HT-29 (cell line): Measurements from ENCODE around the gene RPS6KA3. TPM values are rescaled to one million over a fixed set of nuclear protein-coding genes. Genes with fewer than 3 reads are reported as not detected.

ENCODE experiments used
- DNase-seq: peaks from one replicate; pipeline ENCODE4 v3.0.0-alpha.2; 2015; ENCODE audit warnings: low spot score
- total RNA-seq: library from RNA; depleted of rRNA; stranded (reverse); fragments of >200 nt; shearing (Covaris generic); gene quantifications from 2 replicates; pipeline ENCODE4 v1.2.3, GENCODE V29; 2014; rRNA removed

Gene RPS6KA3
- total RNA-seq = 16.0 and 18.0 TPM in 2 replicates

DNA sequence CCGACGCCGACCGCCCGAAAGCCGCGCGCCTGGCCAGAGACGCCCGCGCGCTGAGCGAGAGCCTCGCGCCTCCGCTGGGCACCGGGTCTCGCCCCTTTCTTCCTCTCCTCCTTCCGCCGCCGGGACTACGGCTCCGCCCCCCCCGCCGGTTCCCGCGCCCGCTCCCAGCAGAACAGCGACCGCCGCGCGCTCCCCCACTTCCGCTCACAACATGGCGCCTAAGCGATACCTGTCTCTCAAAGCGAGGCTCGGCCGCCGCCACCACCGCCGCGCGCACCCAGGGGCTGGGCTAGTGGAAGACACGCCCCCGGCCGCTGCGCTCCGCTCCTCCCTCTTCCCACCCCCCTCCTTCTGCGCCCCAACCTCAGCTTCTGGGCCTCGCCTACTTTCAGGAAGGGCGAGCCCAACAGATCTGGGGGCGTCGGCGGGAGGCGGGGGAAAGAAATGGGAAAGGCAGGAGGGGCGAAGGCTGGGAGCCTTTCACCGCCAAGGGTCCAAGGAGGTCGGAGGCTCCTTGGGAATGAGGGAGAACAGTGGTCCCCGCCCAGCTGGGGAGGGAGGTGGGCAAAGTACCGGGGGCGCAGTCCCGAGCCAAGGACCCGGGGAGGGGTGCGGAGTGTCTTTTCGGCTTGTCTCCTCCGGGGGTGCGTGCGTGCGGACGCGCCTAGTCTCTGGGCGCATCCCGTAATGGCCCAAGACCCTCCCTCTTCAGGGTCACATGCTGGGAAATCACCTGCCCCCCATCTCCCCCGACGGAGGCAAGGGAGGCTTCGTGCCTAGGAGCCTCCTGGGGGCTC is at the start of gene RPS6KA3:
TSS of gene RPS6KA3 (minus strand) at position 100 of the 797 bp plus-strand sequence. CDS start 277 bp downstream, outside the sequence.
- DNase-seq = peak; percentile 84

DNA sequence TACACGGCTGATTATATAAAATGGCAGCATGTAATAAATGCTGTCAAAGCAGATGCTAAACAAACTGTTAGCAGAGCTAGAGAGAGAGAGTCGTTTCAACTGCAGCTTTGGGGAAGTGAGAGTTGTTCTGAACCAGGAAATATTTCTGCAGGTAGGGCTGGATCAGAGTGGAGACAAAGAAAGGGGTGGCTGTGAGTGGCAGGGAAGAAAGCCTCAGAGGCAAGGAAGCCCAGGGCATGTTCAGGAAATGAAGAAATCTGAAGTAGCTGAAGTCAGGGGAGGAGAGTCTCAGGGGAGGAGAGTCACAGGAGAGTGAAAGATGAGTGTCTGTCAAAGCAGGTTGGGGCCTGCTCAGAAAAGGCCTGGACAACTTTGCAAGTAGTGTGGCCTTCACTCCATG is 48.4 kb upstream of the RPS6KA3 start:
- DNase-seq = no peak

DNA sequence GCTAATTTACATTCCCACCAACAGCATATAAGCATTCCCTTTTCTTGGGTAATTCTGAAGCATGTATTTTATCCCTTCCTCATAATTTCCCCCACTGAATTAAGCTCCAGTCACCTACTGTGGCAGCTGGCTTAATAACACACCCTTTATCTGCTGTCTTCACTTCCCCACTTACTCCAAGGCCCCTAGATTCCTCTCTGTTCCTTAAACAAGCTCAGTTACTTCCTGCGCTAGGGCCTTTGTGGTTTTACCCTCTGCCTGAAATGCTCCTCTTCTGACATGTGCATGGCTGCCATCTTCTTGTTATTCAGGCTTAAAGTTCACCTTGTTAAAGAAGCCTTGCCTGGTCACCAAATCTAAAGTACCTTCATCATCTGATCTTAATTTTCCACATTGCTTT is 47.2 kb upstream of the RPS6KA3 start:
- no peak for DNase-seq

DNA sequence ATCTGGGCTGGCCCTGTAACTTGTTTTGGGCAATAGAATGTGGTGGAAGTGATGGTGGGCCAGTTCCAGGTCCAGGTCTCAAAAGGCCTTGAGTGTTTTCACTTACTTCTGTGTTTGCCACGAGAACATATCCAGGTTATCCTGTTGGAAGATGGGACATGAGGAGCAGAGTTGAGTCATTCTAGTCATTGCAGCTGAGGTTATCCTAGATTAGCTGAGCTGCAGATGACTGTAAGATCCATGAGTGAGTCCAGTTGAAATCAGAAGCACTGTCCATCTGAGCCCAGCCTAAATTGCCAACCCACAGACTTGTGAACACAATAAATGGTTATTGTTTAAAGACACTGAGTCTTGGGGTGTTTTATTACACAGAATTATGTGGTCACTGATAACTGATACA is 45.3 kb upstream of the RPS6KA3 start:
- no peak for DNase-seq

DNA sequence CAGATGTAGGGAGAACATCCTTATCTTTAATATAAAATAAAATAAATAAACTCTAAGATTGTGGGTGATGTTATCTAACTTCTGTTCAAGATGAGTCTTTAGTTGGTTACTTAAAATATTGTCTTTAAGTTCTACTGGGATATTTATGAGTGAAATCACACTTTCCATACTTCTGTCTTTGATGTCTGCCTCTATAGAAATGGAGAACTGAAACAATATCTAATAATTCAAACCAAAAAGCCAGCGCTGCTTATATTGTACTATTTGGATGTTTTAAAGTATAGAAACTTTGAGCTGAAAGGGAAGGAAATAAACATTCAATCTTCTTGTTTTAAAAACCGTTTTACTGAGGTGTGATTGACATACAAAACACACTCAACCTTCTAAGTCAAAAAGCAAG is 44.8 kb upstream of the RPS6KA3 start:
- DNase-seq = no peak

DNA sequence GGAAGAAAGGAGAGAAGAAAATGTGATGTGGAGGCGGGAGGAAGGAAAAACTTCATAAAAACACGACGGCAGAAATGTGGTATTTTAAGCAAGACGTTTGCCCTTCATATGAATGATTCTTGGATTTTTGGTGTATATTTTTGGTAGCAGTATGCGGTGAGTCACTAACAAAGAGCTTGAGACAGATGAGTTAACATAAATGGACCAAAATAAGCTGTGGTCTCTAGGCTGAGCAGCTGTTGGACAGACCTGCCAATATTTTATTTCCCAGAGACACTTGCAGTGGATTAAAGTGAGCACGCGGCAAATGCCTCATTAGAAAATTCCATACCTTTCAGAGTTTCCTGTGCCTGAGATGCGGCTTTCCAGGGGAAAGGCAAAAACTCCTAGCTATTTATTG is 43.1 kb upstream of the RPS6KA3 start:
- DNase-seq = no peak

DNA sequence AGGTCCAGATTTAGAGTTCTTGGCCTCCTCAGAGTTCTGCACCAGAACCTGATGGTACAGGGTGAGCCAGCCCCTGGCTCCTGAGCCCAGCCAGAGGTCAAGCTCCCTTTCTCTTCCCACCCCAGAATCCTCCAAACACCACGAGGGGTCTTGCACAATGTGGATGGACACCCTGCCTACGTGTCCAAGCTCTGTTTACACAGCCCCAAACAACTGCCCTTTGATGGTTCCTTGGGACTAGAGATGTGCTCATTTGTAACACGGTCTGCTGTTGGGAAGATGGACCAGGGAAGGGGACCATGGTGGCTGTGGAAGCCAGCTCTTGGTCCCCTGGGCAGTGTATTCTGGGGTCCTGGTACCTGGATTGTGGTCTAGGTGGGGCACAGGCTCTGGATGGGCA is 40.0 kb upstream of the RPS6KA3 start:
- no peak for DNase-seq

DNA sequence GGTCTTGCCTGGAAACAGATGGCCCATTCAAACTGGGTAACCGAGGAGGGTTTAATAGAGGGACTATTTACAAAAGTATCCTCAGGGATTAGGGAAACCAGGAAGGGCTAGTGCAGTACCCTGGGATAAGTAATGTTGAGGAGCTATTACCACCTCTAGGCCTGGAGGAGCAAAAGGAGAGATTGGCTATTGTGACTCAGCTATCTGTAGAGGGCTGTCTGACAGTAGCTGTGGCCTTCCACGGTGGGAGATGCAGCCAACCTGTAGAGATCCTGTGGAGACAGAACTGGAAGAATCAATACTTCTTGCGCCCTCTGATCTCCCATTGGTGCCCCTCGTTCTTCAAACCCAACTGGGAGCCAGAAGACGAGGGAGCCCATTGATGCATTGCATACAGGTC is 34.1 kb upstream of the RPS6KA3 start:
- no peak for DNase-seq

DNA sequence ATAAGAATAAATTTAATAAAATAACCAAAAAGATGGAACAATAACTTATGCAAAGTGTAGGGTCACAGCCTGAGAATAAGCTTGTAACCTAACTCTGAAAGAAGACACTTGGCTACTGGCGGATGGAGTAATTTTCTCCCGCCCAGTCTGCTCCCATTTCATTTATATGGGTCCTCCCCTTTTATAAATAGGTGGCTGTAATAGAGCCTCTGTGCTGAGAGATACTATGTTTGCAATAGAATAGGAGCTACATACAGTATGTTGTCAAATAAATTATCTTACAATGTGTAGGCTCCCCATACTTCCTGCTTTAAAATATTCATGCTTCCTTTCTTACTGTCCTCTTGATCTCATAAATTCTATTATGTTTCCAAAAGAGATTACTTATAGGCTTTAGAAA is 28.2 kb upstream of the RPS6KA3 start:
- DNase-seq = no peak

DNA sequence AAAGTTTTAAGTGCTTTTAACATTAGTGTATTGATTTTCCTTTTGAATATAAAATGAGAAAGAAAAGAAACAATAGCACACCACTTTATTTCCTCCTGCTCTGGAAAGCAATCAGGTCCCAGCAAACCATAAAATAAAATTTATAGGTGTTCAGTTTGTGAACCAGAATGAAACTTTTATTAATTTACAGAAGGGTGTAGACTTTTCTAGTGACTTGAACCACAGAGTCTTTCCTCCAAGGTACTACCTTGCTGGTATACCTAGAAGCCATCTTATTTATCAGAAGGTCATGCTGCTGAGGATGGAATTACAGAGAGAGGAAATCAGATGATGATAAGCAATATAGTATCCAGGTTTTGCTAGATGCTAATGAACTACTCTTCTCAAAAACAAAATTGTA is 27.6 kb upstream of the RPS6KA3 start:
- DNase-seq = no peak

DNA sequence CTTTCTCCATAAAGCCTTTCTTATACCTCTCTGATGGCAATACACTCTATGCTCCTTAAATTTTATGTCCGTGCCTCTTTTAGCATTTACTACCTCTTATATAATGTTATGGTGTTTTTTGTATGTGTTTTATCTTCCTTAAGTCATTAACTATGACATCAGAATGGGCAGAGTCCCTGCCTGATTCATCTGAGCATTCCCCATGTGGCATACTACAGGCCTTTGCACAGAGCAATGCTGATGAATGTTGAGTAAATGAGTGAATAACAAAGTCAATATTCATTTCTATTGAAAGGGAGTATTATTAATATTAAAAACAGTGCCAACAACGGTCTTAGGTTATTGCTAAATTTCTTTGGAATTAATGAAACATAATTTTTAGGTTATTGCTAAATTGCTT is 18.8 kb upstream of the RPS6KA3 start:
- no peak for DNase-seq

DNA sequence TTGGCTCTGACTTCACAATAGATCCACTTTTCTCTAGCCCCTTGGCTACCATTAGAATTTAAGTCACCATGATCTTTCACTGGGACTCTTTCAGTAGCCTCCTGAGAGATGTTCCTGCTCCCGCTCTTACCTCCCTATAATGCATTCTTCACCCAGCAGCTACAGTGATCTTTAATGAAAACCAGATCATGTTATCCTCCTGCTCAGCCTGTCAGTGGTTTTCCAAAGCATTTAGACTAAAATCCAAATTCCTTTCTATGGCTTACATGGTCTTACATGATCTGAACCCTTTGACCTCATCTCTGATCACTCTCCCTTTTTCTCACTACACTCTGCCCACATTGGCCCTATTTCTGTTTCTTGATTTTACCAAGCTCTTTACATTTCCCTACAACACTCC is 18.3 kb upstream of the RPS6KA3 start:
- no peak for DNase-seq

DNA sequence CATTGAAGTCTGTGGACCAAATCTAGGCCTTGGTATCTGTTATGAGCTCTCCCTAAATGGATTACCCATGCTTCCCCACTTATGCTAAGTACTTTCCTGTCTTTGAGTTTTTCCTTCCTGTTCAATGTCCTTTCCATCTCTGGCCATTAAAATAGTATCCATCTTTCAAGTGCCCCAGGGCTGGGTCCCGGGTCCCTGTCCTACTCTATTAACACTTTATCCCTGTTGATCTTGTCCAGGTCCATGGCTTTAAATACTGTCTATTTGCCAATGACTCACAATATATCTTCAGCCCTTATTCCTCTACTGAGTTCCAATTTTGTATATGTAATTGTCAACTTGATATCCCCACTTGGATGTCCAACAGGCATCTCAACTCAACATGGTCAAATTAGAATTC is 17.7 kb upstream of the RPS6KA3 start:
- no peak for DNase-seq

DNA sequence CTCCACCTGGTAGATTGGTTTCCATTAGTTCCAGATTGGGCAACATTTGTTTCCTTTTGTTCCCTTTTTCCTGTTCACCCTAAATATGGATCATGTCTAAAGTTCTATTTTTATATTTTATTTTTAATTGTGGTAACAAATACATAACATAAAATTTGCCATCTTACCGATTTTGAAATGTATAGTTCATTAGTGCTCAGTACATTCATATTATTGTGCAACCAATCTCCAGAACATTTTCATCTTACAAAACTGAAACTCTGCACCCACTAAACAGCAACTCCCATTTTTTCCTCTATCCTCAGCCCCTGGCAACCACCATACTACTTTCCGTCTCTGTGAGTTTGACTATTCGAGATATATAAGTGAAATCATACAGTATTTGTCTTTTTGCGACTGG is 14.2 kb upstream of the RPS6KA3 start:
- no peak for DNase-seq

DNA sequence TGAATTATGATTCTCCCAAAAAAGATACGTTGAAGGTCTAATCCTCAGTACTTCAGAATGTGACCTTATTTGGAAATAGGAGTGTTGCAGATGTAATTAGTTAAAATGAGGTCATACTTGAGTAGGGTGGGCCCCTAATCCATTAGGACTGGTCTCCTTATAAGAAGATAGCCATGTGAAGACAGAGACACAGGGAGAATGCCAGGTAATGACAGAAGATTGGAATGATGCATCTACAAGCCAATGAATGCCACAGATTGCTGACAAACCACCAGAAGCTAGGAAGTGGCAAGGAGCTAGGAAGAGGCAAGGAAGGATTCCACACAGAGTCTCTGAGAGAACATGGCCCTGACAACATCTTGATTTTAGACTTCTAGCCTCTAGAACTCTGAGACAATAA is 7.4 kb upstream of the RPS6KA3 start:
- no peak for DNase-seq

DNA sequence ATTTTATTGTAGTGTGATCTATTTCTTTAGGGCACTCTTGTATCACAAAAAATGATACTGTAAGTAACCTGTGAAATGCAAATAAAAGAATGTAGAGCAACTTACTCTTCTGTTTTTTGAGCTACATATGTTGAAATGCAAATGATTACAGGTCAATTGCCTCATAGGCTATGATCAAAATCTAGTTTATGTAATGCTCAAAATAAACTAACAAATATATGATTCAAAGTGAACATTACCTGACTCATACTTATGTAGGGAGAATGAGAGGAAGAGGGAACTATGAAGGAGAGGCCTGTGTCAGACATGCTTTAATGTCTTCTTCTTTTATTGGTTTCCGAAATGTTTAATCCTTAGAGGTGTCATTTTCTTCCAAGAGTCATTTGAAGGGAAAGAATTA is 5.0 kb upstream of the RPS6KA3 start:
- DNase-seq = no peak

DNA sequence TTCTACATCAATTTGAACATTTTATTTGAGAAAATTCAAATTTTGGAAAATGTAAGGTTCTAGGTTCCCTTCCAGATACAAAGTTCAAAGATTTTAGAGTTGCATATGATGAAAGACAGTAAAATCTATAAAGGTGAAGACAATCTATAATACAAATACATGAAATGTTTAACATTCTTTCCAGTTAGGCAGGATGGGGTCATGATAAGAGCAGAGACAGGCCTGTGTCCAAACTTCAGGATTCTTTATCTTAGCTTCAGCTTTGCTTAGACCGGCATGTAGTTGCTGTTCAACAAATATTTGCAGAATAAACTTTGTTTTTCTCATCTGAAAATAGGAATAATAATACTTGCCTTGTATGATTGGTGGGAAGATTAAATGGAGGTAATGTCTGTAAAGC is 4.5 kb upstream of the RPS6KA3 start:
- no peak for DNase-seq

DNA sequence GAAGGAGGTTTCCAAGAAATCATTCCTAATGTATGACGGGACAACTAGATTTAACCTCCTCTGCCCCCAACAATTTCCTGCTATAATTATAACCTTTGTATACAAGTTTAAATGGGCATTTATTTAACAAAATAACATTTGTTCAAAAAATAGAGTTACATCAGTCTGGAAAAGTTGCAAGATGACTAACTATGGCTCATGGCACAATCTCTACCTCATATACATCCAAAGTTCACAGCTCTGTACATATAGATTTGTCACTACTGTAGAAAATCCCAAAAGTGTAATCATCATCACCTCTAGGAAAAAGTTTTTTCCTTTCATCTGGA is 3.8 kb upstream of the RPS6KA3 start:
- DNase-seq = no peak

DNA sequence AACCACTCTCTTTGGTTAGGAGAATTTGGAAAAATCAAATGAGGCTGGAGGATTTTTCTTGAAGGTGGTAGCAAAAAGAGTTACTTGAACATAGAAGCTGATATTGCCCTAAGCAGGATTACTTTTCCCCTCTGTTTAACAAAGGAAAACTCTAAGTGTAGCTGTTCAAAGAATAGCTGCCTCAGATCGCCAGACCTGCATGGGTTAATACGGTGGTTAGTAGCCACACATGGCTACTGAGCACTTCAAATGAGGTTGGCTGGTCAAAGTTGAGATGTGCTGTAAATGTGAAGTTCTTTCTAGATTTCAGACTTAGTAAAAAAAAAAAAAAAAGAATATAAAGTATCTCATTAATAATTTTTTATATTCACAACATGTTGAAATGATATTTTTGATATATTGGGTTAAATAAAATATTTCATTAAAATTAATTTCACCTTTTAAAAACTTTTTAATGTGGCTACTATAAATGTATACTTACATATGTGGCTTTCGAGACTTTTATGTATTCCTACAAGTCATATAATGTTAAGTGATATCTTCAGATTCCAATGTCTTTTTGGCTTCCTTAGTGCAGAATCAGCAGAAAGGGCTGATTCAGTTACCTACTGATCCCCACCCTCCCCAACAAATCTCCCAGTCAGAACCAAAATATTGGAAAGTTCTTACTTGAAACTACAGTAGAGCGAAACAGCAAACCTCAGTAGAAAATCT is 3.3 kb upstream of the RPS6KA3 start:
- DNase-seq = no peak

DNA sequence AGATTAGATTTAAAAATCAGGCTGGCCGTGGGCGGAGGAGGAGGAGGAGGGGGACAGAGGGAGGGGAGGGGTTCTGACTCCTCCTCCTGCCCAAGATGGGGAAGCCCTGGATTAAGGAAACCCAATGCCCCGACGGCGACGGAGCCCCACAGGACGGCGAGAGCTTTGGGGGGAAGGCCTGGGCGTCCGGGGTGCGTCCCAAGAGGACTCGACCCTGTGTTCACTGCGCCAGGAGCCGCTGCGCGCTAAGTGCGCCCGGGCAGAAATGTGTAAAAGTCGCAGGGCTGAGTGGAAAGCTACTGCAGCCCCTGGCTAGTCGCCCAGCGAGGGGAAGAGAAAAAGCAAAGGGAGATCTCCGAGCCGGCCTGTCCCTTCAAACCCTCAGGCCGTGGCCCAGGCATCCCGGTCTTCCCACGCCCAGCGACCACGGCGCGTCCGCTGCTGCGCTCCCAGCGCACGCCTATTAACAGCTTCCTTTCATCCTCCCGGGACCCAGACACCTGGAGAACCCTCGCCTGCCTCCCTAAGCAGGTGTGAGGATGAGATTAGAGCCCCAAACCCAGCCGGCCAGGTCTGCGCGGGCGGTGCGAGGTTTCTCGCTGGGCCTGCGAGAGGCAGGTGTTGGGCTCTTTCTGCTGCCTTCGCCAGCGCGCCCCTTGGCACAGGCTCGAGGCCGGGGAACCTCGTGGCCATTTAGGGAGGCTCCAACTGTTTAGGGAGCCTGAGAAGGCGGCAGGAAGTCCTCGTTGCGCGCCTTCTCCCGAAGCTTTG is 1.4 kb upstream of the RPS6KA3 start:
- DNase-seq = no peak

DNA sequence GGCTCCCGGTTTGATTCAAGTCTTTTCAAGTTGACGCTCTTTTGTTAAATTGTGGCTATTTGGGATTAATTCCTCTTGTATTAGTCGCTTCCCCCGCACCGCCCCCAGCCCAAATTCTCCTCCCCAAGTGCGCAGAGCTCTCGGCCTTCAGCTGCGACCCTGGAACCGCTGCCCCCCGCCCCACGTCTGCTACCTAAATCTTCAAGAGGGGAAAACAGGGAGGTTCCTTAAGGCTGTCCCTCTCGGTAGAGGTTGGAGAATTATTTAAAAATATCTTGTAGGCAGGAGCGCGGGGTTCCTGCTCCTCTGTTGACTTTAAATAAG is 860 bp upstream of the RPS6KA3 start:
- DNase-seq = no peak

DNA sequence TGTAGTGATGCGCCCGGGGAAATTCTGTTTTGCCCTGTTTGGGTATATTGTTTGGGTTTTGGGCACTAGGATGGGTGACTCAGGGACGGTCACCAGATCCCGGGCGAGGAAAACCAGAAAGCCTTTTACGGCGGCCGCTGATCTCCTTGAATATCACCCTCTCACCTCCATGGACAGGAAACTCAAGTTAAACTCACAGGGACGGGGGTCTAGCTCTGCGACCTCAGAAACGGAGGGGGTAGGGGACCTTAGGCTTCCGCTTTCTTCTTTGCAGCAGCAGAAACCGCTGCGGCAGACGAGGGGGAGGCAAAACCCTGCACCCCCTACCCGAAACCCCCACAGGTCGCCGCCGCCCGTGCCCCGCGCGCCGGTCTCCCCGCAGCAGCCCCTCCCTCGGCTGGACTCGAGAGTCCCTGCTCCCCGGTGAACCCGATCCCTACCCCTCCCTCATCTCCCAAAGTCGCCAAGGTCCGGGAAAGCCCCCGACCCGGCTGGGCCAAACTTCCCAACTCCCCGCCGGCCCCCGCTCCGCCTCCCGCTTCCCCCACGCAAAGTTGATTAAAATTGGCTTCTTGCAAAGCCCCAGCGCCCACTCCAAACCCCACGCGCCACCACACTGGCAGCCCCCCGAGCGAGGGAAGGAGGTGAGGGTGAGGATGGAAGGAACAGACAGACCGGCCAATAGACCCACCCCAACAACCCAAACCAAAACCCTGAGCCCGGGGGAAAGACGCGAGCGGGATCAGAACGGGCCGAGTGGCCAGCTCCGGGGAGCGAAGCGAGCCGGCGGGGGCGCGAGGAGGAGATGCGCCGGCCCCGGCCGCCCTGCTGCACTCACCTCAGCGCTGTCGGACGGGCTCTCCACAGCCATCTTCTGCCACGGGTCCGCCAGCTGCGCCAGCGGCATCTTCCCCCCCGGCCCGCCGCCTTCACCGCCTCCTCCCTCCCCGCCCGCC is 705 bp downstream of the RPS6KA3 start:
- peak; percentile 37 for DNase-seq
